Activated naive CD8-positive, alpha-beta T cell (primary cell): ENCODE results near the gene APMAP.

Source experiments
- H3K27ac Mint-ChIP-seq: one replicate; pipeline ENCODE4 v1.8.0; 2021; ENCODE audit warnings: mixed read lengths
- H3K27me3 Mint-ChIP-seq: one replicate; pipeline ENCODE4 v1.8.0; 2021; ENCODE audit warnings: mixed read lengths
- H3K36me3 Mint-ChIP-seq: one replicate; pipeline ENCODE4 v1.8.0; 2021; ENCODE audit warnings: mixed read lengths
- H3K4me1 Mint-ChIP-seq: one replicate; pipeline ENCODE4 v1.8.0; 2021; ENCODE audit warnings: low read depth, mixed read lengths
- H3K4me3 Mint-ChIP-seq: one replicate; pipeline ENCODE4 v1.8.0; 2021; ENCODE audit warnings: mild to moderate bottlenecking, mixed read lengths
- H3K9me3 Mint-ChIP-seq: one replicate; pipeline ENCODE4 v1.8.0; 2021; ENCODE audit warnings: low read depth, mixed read lengths

The APMAP gene

GRCh38 chr20:24977797-24978196, 14.8 kb downstream of the APMAP start:
- peaks cover 11% of the 10 kb centered on the region for H3K4me1 Mint-ChIP-seq

GRCh38 chr20:24977336-24977735, 15.2 kb downstream of the APMAP start:
- H3K36me3 Mint-ChIP-seq, result peaks cover 52% of the 10 kb centered on the region

More at GRCh38 chr20:24977797-24978196, 14.8 kb downstream of the APMAP start:
- peaks cover 54% of the 10 kb centered on the region for H3K36me3 Mint-ChIP-seq
- H3K27ac Mint-ChIP-seq, result no peak overlapping the region
- peaks cover 4% of the 10 kb centered on the region for H3K9me3 Mint-ChIP-seq
- no peaks in the 10 kb centered on the region for H3K27me3 Mint-ChIP-seq
- H3K4me3 Mint-ChIP-seq, result no peak overlapping the region

GRCh38 chr20:24972341-24972740, 20.2 kb downstream of the APMAP start:
- peaks cover 4% of the 10 kb centered on the region for H3K9me3 Mint-ChIP-seq
- no peaks in the 10 kb centered on the region for H3K27me3 Mint-ChIP-seq
- no peaks in the 10 kb centered on the region for H3K4me1 Mint-ChIP-seq
- H3K27ac Mint-ChIP-seq, result no peak overlapping the region
- H3K36me3 Mint-ChIP-seq, result peaks cover 29% of the 10 kb centered on the region
- H3K4me3 Mint-ChIP-seq, result no peak overlapping the region

More at GRCh38 chr20:24977336-24977735, 15.2 kb downstream of the APMAP start:
- H3K27ac Mint-ChIP-seq, result no peak overlapping the region
- H3K27me3 Mint-ChIP-seq, result no peaks in the 10 kb centered on the region
- peaks cover 4% of the 10 kb centered on the region for H3K9me3 Mint-ChIP-seq
- H3K4me3 Mint-ChIP-seq, result no peak overlapping the region
- H3K4me1 Mint-ChIP-seq, result peaks cover 8% of the 10 kb centered on the region

- Mint-ChIP-seq H3K9me3 (peaks cover 4% of the 10 kb centered on the region), H3K4me3 (no peak overlapping the region), H3K4me1 (no peaks in the 10 kb centered on the region), H3K27me3 (no peaks in the 10 kb centered on the region), H3K27ac (no peak overlapping the region), H3K36me3 (peaks cover 23% of the 10 kb centered on the region)
These were observed 21.0 kb downstream of the APMAP start for GRCh38 chr20:24971376-24972101.

DNA sequence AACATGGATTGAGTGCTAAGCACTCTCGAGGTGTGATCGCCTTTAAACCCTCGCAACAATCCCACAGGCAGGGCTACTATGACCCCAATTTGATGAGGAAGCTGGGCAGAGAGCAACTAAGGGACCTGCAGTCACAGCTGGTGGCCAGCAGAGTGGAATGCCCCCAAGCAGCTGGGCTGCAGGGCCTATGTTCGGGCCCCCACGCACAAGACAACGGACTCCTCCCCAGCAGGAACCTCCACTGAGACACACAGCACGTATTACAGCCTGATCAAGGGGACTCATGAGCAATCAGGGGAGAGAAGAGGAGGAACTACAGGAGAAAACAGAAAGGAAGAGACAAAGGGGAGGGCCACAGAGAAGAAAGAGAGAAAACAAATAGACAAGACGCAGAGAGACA, 21.8 kb downstream of the APMAP start:
- H3K4me3 Mint-ChIP-seq, result no peak overlapping the region
- no peak overlapping the region for H3K27ac Mint-ChIP-seq

DNA sequence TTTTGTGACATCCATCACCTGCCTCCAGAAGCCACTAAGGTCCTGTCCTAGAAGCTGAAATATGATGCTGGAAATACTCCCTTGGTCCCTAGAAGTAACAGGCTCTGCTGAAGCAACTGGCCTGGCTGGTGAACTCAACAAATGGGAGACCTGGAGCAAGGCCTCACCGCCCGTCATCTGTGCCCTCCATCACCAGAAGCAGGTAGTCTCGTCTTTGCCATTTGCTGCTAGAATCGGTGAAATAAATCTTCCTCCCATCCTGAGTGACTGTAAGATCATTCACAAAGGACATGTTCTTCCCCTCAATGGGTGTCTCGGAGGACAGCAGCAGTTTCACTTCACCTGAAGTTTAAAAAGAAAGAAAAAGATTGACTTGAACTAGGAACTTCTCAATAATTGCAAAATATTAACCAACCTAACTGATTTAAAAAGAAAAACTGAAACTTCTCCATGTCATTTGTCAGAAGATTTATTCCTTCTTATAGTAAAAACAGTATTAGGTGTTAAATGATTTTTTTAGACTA, 22.5 kb downstream of the APMAP start:
- H3K27me3 Mint-ChIP-seq, result no peaks in the 10 kb centered on the region
- no peak overlapping the region for H3K27ac Mint-ChIP-seq
- H3K4me3 Mint-ChIP-seq, result no peak overlapping the region
- no peaks in the 10 kb centered on the region for H3K4me1 Mint-ChIP-seq
- peaks cover 15% of the 10 kb centered on the region for H3K36me3 Mint-ChIP-seq
- no peaks in the 10 kb centered on the region for H3K9me3 Mint-ChIP-seq

More for the DNA sequence above, 21.8 kb downstream of the APMAP start:
- H3K9me3 Mint-ChIP-seq, result no peaks in the 10 kb centered on the region
- H3K27me3 Mint-ChIP-seq, result no peaks in the 10 kb centered on the region
- H3K4me1 Mint-ChIP-seq, result no peaks in the 10 kb centered on the region
- peaks cover 17% of the 10 kb centered on the region for H3K36me3 Mint-ChIP-seq

DNA sequence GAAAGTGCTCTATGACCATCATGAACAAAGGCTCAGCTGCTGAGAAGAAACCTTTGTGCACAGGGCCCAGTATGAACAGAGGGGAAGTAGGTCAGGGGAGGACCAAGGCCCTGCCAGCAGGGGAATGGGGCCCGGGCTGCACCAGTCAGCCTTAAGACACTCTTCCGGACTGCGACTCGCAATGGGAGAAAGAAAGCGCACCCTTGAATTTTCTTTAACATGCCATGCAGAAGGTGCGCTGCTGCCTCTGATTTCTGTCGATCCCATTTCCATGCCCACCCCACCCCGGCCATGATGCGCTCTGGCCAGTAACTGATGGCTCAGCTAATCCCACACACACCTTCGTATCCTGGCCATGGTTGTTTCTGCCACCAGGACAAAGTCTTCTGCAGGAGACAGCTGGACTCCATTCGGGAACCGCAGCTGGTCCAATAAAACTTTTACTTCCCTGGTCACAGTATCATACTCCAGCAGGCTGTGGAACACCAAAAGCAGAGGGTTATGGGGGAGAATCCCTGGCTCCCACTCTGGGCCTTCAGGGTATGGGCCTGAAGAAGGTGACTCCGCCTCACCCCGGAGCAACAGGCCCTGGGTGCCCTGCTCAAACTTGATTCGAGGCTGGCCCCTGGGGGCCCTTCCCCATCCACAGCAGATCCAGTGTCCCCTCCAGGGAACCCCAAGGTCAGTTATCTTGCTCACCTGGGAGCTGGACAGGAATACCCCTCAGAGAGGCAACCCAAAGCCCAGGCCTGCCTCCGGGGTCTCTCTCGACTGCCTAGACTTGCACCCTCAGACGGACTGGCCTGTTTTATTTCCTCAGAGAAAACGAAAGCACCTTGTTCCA, 23.1 kb downstream of the APMAP start:
- Mint-ChIP-seq H3K27me3 (no peaks in the 10 kb centered on the region), H3K27ac (no peak overlapping the region), H3K4me3 (no peak overlapping the region), H3K9me3 (no peaks in the 10 kb centered on the region), H3K36me3 (peaks cover 20% of the 10 kb centered on the region), H3K4me1 (peaks cover 3% of the 10 kb centered on the region)

DNA sequence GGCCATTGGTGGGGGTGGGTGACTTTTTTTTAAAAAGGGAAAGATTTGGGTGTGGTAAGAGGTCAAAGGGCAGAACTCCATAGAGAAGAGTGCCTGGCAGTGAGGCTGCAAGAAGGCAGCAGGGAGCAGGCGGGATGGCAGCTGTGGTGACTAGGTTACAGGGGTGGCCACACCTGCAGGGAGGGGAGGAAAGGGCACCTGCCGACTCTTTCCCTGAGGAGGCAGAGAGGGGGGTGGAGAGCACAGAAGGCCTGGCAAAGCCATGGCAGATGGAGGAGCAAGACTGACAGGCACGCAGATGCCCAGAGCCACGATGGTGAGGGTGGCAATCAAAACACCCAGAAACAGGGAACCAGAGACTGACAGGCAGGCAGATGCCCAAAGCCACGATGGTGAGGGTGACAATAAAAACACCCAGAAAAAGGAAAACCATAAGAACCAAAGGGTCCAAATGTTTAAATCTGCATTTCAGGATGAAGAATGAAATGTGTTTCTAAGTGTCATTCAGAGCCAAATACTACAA, 24.2 kb downstream of the APMAP start:
- H3K4me3 Mint-ChIP-seq, result no peak overlapping the region
- H3K4me1 Mint-ChIP-seq, result peaks cover 3% of the 10 kb centered on the region
- peaks cover 20% of the 10 kb centered on the region for H3K36me3 Mint-ChIP-seq
- H3K27me3 Mint-ChIP-seq, result no peaks in the 10 kb centered on the region
- no peaks in the 10 kb centered on the region for H3K9me3 Mint-ChIP-seq
- no peak overlapping the region for H3K27ac Mint-ChIP-seq

DNA sequence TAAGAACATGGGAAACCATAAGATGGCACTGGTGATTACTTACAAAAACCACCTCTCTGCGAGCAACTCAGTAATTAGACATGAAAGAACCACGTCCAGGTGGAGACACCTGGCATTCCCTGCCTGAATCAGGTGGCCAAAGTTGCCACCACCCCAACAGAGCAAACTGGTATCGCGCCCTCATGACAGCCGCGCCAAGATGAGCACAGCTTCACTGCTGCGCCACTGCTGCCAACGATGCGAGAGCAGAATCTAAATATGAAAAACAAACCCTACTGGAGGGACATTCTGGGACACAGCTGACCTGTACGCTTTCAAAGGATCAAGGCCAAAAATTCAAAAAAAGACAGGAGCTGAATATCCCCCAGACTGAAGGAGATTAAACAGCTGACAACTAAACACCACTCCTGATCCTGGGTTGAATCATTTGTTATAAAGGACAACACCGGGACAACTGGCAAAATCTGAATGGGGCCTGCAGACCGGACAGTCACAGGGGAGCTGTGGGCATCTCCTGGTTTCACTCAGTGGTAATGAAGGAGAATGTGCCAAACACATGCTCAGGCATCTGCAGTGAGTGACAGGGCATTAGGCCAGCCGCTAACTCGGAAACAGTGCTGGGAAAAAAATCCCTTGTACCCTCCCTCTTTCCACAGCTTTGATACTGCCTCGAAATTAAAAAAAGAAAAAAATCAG, 26.1 kb downstream of the APMAP start:
- Mint-ChIP-seq H3K9me3 (no peaks in the 10 kb centered on the region), H3K27ac (no peak overlapping the region), H3K4me3 (no peak overlapping the region), H3K27me3 (no peaks in the 10 kb centered on the region), H3K4me1 (peaks cover 3% of the 10 kb centered on the region), H3K36me3 (peaks cover 20% of the 10 kb centered on the region)

GRCh38 chr20:24965065-24965919, 27.3 kb downstream of the APMAP start:
- Mint-ChIP-seq H3K4me3 (no peak overlapping the region), H3K4me1 (peaks cover 7% of the 10 kb centered on the region), H3K9me3 (no peaks in the 10 kb centered on the region), H3K27ac (peak overlapping the region; percentile 81), H3K36me3 (peaks cover 20% of the 10 kb centered on the region), H3K27me3 (no peaks in the 10 kb centered on the region)

GRCh38 chr20:24964506-24964840, 28.1 kb downstream of the APMAP start:
- Mint-ChIP-seq H3K27ac (peak overlapping the region; percentile 81), H3K4me3 (no peak overlapping the region), H3K4me1 (peaks cover 7% of the 10 kb centered on the region)

DNA sequence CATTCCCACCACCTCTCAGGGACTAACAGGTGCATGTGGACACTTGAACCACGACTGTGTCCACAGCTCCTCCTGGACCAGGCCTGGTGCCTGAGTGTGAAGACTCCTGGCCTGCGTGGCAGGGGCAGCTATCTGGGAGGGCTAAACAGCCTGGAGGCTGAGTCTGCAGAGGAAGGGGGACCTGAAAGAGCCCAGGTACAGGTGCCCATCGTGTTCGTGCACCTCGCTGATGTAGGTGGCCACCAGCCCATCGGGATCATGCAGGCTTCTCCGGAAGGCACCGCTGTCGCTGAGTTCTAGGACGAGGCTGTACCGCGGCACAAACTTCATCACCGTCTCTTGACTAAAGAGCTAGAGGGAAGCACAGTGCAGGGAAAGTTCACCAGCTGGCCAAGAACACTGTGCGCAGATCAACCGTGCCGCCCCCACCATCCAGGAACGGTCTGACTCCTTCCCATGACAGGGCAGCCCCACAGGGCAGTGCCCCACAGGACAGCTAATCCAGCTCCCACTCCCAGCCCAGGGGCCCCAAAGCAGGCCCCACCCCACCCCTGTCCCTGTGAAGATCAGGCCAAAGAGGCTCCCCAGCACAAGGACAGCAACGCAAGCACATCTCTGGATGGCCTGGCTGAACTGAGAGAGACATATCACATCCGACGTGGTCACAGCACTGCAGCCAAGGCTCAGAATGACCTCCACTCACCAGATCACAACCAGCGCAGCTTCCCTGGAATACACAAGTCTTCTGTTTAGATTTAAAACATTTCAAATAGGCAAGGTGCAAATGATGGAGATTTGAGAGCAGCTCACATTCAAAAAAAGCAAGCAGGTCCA, 28.7 kb downstream of the APMAP start:
- no peak overlapping the region for H3K4me3 Mint-ChIP-seq
- peaks cover 7% of the 10 kb centered on the region for H3K4me1 Mint-ChIP-seq
- no peaks in the 10 kb centered on the region for H3K9me3 Mint-ChIP-seq
- peaks cover 20% of the 10 kb centered on the region for H3K36me3 Mint-ChIP-seq
- no peak overlapping the region for H3K27ac Mint-ChIP-seq
- H3K27me3 Mint-ChIP-seq, result no peaks in the 10 kb centered on the region

More at GRCh38 chr20:24964506-24964840, 28.1 kb downstream of the APMAP start:
- Mint-ChIP-seq H3K9me3 (no peaks in the 10 kb centered on the region), H3K36me3 (peaks cover 20% of the 10 kb centered on the region), H3K27me3 (no peaks in the 10 kb centered on the region)

- no peak overlapping the region for H3K27ac Mint-ChIP-seq
- no peak overlapping the region for H3K4me3 Mint-ChIP-seq
- H3K27me3 Mint-ChIP-seq, result no peaks in the 10 kb centered on the region
- no peaks in the 10 kb centered on the region for H3K9me3 Mint-ChIP-seq
- peaks cover 7% of the 10 kb centered on the region for H3K4me1 Mint-ChIP-seq
- peaks cover 20% of the 10 kb centered on the region for H3K36me3 Mint-ChIP-seq
These were observed 30.0 kb downstream of the APMAP start for GRCh38 chr20:24962510-24962909.
